Esophagus muscularis mucosa (tissue), 4 donors: ENCODE data around the gene SLC3A2. TPM values are rescaled to one million over a fixed set of nuclear protein-coding genes. Genes with fewer than 3 reads are reported as not detected.

ENCODE experiments used
- DNase-seq: peaks from one replicate; pipeline ENCODE4 v3.0.0-alpha.2; 2017; ENCODE audit errors: extremely low spot score
- H3K27ac ChIP-seq, 4 donors: fragments of 200-600 bp; sonication (generic); replicated peaks in 1 of 4; 1 replicate in 3 of 4; 2 replicates in 1 of 4; pipeline ENCODE4 v1.5.1; 2016 to 2019; ENCODE audit warnings: mild to moderate bottlenecking in 1 of 4
- H3K27me3 ChIP-seq, 4 donors: fragments of 200-600 bp; sonication (generic); one replicate each; pipeline versions ENCODE4 v1.5.1 to v1.6.0; 2016 to 2019
- H3K36me3 ChIP-seq, 4 donors: fragments of 200-600 bp; sonication (generic); one replicate each; pipeline ENCODE4 v1.5.1; 2016 to 2019
- H3K4me1 ChIP-seq, 4 donors: fragments of 200-600 bp; sonication (generic); one replicate each; pipeline ENCODE4 v1.5.1; 2016 to 2019
- H3K4me3 ChIP-seq, 4 donors: fragments of 200-600 bp; sonication (generic); 1 replicate in 2 of 4; 2 replicates in 2 of 4; pipeline ENCODE4 v1.5.1; 2016 to 2019; ENCODE audit warnings: mild to moderate bottlenecking in 4 of 4, moderate library complexity in 1 of 4
- H3K9me3 ChIP-seq, 4 donors: fragments of 200-600 bp; sonication (generic); 1 replicate in 3 of 4; 2 replicates in 1 of 4; pipeline ENCODE4 v1.5.1; 2016 to 2019
- EP300 ChIP-seq: sonication (generic); formaldehyde crosslinking; IDR thresholded peaks from one replicate; pipeline ENCODE4 v1.6.1; 2017; ENCODE audit warnings: antibody characterized with exemption
- POLR2A ChIP-seq: fragments of 450-650 bp; IDR thresholded peaks from one replicate; pipeline ENCODE4 v1.6.1; 2017; ENCODE audit warnings: antibody characterized with exemption, moderate library complexity, mild to moderate bottlenecking, low read depth
- POLR2AphosphoS5 ChIP-seq, 2 donors: sonication (generic); formaldehyde crosslinking; IDR thresholded peaks; one replicate each; pipeline ENCODE4 v1.6.1; 2017; ENCODE audit warnings: antibody characterized with exemption in 2 of 2
- WGBS: methylation state at CpG from one replicate; pipeline ENCODE4 v1.1.5; 2018; 5-methylcytosine and 5-hydroxymethylcytosine counted together
- intact Hi-C: fragments of 100-400 bp; cut with DNase I; formaldehyde crosslinking; loops from one replicate; pipeline ENCODE4 v1.15.1; 2023
- total RNA-seq, 4 donors: library from RNA; depleted of rRNA; stranded (reverse); fragments of >200 nt; gene quantifications; one replicate each; pipeline versions ENCODE4 v1.1.0 to v1.2.1, GENCODE V29; 2016
- TF ChIP-seq, protein P1 (sequence below), 3 experiments: fragments of 200-600 bp in 2 of 3; fragments of 450-650 bp in 1 of 3; sonication (generic) in 2 of 3; IDR thresholded peaks; one replicate each; pipeline ENCODE4 v1.5.1; 2017 to 2019; ENCODE audit warnings: antibody characterized with exemption in 3 of 3, mild to moderate bottlenecking in 2 of 3, moderate library complexity in 1 of 3

SLC3A2 gene
- total RNA-seq, 4 donors from 2014 or later = 53.2 to 123 (median 86.4) TPM

- peaks cover 16 to 36% (median 28%) of the 10 kb centered on the region in 4 donors for H3K4me1 ChIP-seq
- peaks cover 26 to 36% (median 30%) of the 10 kb centered on the region in 4 donors for H3K36me3 ChIP-seq
- H3K27ac ChIP-seq = peak overlapping the region in 1 of 4 donors; percentile 51
- WGBS = 67% methylated on average over 15 of the region's 15 CpGs
- TF ChIP-seq POLR2AphosphoS5 (IDR thresholded peaks at IDR 0.05) (no peak), EP300 (no peak), POLR2A (no peak)
- TF ChIP-seq, protein P1, sequence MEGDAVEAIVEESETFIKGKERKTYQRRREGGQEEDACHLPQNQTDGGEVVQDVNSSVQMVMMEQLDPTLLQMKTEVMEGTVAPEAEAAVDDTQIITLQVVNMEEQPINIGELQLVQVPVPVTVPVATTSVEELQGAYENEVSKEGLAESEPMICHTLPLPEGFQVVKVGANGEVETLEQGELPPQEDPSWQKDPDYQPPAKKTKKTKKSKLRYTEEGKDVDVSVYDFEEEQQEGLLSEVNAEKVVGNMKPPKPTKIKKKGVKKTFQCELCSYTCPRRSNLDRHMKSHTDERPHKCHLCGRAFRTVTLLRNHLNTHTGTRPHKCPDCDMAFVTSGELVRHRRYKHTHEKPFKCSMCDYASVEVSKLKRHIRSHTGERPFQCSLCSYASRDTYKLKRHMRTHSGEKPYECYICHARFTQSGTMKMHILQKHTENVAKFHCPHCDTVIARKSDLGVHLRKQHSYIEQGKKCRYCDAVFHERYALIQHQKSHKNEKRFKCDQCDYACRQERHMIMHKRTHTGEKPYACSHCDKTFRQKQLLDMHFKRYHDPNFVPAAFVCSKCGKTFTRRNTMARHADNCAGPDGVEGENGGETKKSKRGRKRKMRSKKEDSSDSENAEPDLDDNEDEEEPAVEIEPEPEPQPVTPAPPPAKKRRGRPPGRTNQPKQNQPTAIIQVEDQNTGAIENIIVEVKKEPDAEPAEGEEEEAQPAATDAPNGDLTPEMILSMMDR (IDR thresholded peaks at IDR 0.05) = no peak
- H3K9me3 ChIP-seq = no peaks in the 10 kb centered on the region
- intact Hi-C loops = loop anchor here (10.0 kb wide), 1 partner anchor 256 kb away; the partner anchor contains the start of gene TUT1
- no peak overlapping the region for H3K4me3 ChIP-seq
- DNase-seq = no peak
- H3K27me3 ChIP-seq = no peaks in the 10 kb centered on the region
Observed at GRCh38 chr11:62850911-62851806, 29.5 kb upstream of the SLC3A2 start.

- 55% methylated on average over 3 of the region's 3 CpGs for WGBS
- Histone ChIP-seq H3K27me3 (no peaks in the 10 kb centered on the region), H3K4me3 (no peak overlapping the region), H3K36me3 (peaks cover 26 to 36% (median 30%) of the 10 kb centered on the region in 4 donors), H3K27ac (peak overlapping the region in 1 of 4 donors; percentile 51), H3K9me3 (no peaks in the 10 kb centered on the region), H3K4me1 (peaks cover 24 to 44% (median 36%) of the 10 kb centered on the region in 4 donors)
- no peak for DNase-seq
- no peak for TF ChIP-seq EP300
- no peak for TF ChIP-seq POLR2A
- TF ChIP-seq, protein P1 (IDR thresholded peaks at IDR 0.05) = no peak
- intact Hi-C loops = loop anchor here (10.0 kb wide), 1 partner anchor 257 kb away; the partner anchor contains the start of gene TUT1
Observed at GRCh38 chr11:62851807-62852522, 28.7 kb upstream of the SLC3A2 start.

- no peak for DNase-seq
- intact Hi-C loops = loop anchor here (10.0 kb wide), 1 partner anchor 258 kb away; the partner anchor contains the start of gene TUT1
- Histone ChIP-seq H3K4me1 (peaks cover 25 to 49% (median 39%) of the 10 kb centered on the region in 4 donors), H3K9me3 (no peaks in the 10 kb centered on the region), H3K27ac (peak overlapping the region in 1 of 4 donors; percentile 9), H3K27me3 (no peaks in the 10 kb centered on the region), H3K36me3 (peaks cover 26 to 36% (median 30%) of the 10 kb centered on the region in 4 donors), H3K4me3 (no peak overlapping the region)
- TF ChIP-seq EP300 (no peak), POLR2AphosphoS5 (IDR thresholded peaks at IDR 0.05) (no peak), POLR2A (no peak)
- TF ChIP-seq, protein P1 (IDR thresholded peaks at IDR 0.05) = no peak
Observed at GRCh38 chr11:62852523-62853188, 28.0 kb upstream of the SLC3A2 start.

- peaks cover 26 to 36% (median 30%) of the 10 kb centered on the region in 4 donors for H3K36me3 ChIP-seq
- peak overlapping the region in 2 of 4 donors; percentile 79 to 85 for H3K27ac ChIP-seq
- peaks cover 25 to 49% (median 39%) of the 10 kb centered on the region in 4 donors for H3K4me1 ChIP-seq
- no peak for DNase-seq
- no peak for TF ChIP-seq POLR2AphosphoS5 (IDR thresholded peaks at IDR 0.05)
- no peak for TF ChIP-seq POLR2A
- TF ChIP-seq, protein P1 (IDR thresholded peaks at IDR 0.05) = no peak
- TF ChIP-seq EP300 = no peak
- H3K4me3 ChIP-seq = peak overlapping the region in 3 of 4 donors; percentile 56 to 78 (median 69)
- no peaks in the 10 kb centered on the region for H3K27me3 ChIP-seq
- 73% methylated on average over 6 of the region's 7 CpGs for WGBS
- intact Hi-C loops = loop anchor here (10.0 kb wide), 1 partner anchor 259 kb away; the partner anchor contains the start of gene TUT1
- H3K9me3 ChIP-seq = no peaks in the 10 kb centered on the region
Observed at GRCh38 chr11:62853279-62853965, 27.3 kb upstream of the SLC3A2 start.
